Transverse colon (tissue), 4 donors: Measurements from ENCODE around the gene RGS19.

Source experiments
- CTCF ChIP-seq, 5 experiments: fragments of 200-600 bp in 3 of 5; fragments of 450-650 bp in 2 of 5; sonication (generic) in 3 of 5; IDR thresholded peaks; 1 replicate in 2 of 5; 2 replicates in 3 of 5; pipeline ENCODE4 v1.5.1; 2016 to 2017; ENCODE audit warnings: antibody characterized with exemption in 5 of 5, inconsistent platforms in 3 of 5, mild to moderate bottlenecking in 2 of 5, moderate library complexity in 1 of 5
- POLR2A ChIP-seq: fragments of 450-650 bp; IDR thresholded peaks from one replicate; pipeline ENCODE4 v1.6.1; 2016; ENCODE audit warnings: antibody characterized with exemption, mild to moderate bottlenecking, moderate library complexity
- POLR2AphosphoS5 ChIP-seq, 3 donors: sonication (generic); formaldehyde crosslinking; IDR thresholded peaks; one replicate each; pipeline ENCODE4 v1.6.1; 2016; ENCODE audit warnings: antibody characterized with exemption in 3 of 3

- no peak for TF ChIP-seq CTCF (IDR thresholded peaks at IDR 0.05)
- no peak for TF ChIP-seq POLR2A
- TF ChIP-seq POLR2AphosphoS5 (IDR thresholded peaks at IDR 0.05): no peak
Measured at GRCh38 chr20:64069209-64069613, 10.1 kb downstream of the RGS19 start.
